AG04450 (cell line): Measurements from ENCODE around the gene RAB3GAP1. TPM values are rescaled to one million over a fixed set of nuclear protein-coding genes. Genes with fewer than 3 reads are reported as not detected.

ENCODE experiments used
- CTCF ChIA-PET: fragments of 300-600, 350-600 bp; formaldehyde crosslinking; extraction: SDS; loops from one replicate; lab custom pipeline; 2022; ENCODE audit warnings: antibody characterized with exemption, inconsistent platforms; lab: Charles Lee
- POLR2A ChIA-PET: fragments of 350-600 bp; formaldehyde crosslinking; extraction: SDS; loops from one replicate; lab custom pipeline; 2021; ENCODE audit warnings: antibody characterized with exemption, inconsistent platforms; lab: Yijun Ruan, JAX
- DNase-seq: peaks from one replicate; pipeline ENCODE4 v3.0.0-alpha.2; 2011; ENCODE audit warnings: low read depth, low spot score
- H3K27ac ChIP-seq: one replicate; pipeline ENCODE4 v1.5.1; 2012; ENCODE audit warnings: low read depth, low read length, control low read depth
- H3K27me3 ChIP-seq: one replicate; pipeline ENCODE4 v1.6.0; 2012; ENCODE audit warnings: low read length; ENCODE audit not compliant: control insufficient read depth, insufficient read depth
- H3K4me3 ChIP-seq: 2 replicates; pipeline ENCODE4 v1.5.1; 2011; ENCODE audit warnings: mild to moderate bottlenecking, low read depth, low read length, control low read depth
- H3K9me3 ChIP-seq: 2 replicates; pipeline ENCODE4 v1.5.1; 2012; ENCODE audit warnings: low read length; ENCODE audit not compliant: control insufficient read depth, insufficient read depth
- polyA plus RNA-seq: library from polyadenylated mRNA; depleted of rRNA; stranded (reverse); fragments of >200 nt; gene quantifications from 2 replicates; pipeline ENCODE4 v1.2.3, GENCODE V29; 2011
- TF ChIP-seq, protein P1 (sequence below): IDR thresholded peaks from 2 replicates; pipeline ENCODE4 v1.5.1; 2011; ENCODE audit warnings: low read depth, low read length, control low read depth, inconsistent platforms

RAB3GAP1 gene
- polyA plus RNA-seq, 1 experiment = 47.5 TPM

DNA sequence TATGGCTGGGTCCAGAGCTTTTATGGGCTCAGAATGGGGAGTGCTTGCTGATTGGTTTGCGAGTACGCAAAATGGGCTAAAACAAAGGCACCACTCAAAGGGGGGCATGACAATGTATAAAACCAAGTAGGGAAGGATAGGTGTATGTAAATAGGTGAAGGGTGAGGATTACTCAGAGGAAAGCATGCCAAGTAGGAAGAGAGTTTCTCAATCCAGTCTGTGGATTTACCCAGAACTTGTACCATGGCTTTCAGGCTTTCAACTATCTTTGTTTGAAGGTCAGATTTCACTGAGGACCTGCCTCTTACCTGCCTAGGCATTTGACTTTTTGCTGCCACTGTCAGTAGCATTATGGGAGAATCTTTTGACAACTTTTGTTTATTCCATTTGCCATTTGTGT lies 92.3 kb downstream of the RAB3GAP1 start:
- TF ChIP-seq, protein P1, sequence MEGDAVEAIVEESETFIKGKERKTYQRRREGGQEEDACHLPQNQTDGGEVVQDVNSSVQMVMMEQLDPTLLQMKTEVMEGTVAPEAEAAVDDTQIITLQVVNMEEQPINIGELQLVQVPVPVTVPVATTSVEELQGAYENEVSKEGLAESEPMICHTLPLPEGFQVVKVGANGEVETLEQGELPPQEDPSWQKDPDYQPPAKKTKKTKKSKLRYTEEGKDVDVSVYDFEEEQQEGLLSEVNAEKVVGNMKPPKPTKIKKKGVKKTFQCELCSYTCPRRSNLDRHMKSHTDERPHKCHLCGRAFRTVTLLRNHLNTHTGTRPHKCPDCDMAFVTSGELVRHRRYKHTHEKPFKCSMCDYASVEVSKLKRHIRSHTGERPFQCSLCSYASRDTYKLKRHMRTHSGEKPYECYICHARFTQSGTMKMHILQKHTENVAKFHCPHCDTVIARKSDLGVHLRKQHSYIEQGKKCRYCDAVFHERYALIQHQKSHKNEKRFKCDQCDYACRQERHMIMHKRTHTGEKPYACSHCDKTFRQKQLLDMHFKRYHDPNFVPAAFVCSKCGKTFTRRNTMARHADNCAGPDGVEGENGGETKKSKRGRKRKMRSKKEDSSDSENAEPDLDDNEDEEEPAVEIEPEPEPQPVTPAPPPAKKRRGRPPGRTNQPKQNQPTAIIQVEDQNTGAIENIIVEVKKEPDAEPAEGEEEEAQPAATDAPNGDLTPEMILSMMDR = no peak
- H3K27ac ChIP-seq = no peak overlapping the region
- no peak for DNase-seq
- peaks cover 7% of the 10 kb centered on the region for H3K9me3 ChIP-seq
- POLR2A ChIA-PET = no interaction called here
- no peak overlapping the region for H3K4me3 ChIP-seq
- CTCF ChIA-PET = no interaction called here
- H3K27me3 ChIP-seq = no peaks in the 10 kb centered on the region

DNA sequence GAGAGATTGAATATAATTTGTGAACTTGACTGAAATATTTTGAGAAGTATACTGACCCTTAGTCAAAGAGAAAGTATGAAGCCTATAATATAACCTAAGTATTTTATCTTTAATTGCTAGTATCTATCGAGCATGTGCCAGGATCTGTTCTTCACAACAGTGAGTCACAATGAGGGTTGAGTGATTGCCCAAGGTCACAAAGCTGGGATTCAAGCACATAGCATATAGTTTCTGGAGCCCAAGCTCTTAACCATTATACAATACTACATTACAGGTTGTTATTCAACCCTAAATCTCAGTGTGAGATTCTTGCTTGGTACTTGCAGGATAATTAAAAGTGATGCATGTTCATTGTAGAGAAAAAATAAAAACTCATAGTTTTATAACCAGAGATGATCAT lies 97.2 kb downstream of the RAB3GAP1 start:
- H3K27me3 ChIP-seq = no peaks in the 10 kb centered on the region
- H3K27ac ChIP-seq = no peak overlapping the region
- no peak for DNase-seq
- ChIA-PET POLR2A (interaction anchor here (0.6 kb wide), 1 partner anchor 12 kb away, joined by 3 read pairs; no protein-coding TSS in a partner anchor), CTCF (interaction anchor here (0.7 kb wide), 1 partner anchor 697 kb away, joined by 3 read pairs; no protein-coding TSS in a partner anchor)
- TF ChIP-seq, protein P1 = no peak
- H3K9me3 ChIP-seq = peaks cover under 1% of the 10 kb centered on the region; the same call in 1 of the 2 replicates
- no peak overlapping the region for H3K4me3 ChIP-seq

DNA sequence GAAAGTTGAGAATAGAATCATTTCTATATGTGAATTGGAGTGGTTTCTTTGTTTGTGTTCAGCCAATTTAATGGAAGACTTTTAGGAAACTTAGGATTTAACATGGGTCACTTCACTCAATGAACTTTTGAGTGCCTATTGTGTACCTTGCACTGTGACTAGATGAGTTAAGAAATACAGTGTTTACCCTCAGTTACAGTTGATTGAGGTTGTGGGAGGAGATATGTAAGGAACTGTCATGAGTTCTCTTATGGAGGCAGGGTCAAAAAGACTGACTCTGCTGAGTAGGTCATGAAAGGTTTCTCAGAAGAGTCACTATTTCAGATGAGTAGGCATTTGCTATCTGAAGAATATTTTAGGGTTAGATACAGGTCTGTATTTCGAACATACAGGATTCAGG lies 98.6 kb downstream of the RAB3GAP1 start:
- no peaks in the 10 kb centered on the region for H3K27me3 ChIP-seq
- DNase-seq = no peak
- ChIA-PET CTCF (interaction anchor here (1.0 kb wide), 1 partner anchor 146 kb away, joined by 3 read pairs; no protein-coding TSS in a partner anchor), POLR2A (no interaction called here)
- no peak overlapping the region for H3K27ac ChIP-seq
- no peak overlapping the region for H3K4me3 ChIP-seq
- TF ChIP-seq, protein P1 = no peak
- no peaks in the 10 kb centered on the region for H3K9me3 ChIP-seq

DNA sequence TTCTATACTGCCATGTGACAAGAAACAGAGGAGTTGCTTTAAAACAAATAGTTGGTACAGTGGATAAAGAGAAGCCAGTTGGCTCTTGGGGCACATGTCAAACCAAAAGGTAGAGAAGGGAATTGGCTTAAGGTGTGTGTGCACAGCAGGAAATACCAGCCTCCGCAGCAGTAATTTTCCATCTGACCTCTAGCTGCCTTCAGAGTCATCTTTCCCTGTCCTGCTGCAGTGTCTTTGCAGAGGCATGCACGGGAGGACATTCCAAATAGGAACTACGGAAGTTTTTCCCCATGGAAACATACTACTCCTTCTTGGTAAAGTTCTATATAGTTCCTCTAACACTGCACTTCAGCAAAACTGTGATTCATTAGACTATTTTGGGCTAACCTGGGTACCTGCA lies 99.5 kb downstream of the RAB3GAP1 start:
- DNase-seq = no peak
- POLR2A ChIA-PET = no interaction called here
- CTCF ChIA-PET = interaction anchor here (2.2 kb wide), 1 partner anchor 148 kb away, joined by 7 read pairs; no protein-coding TSS in a partner anchor
- H3K27ac ChIP-seq = no peak overlapping the region
- H3K4me3 ChIP-seq = no peak overlapping the region
- H3K9me3 ChIP-seq = no peaks in the 10 kb centered on the region
- TF ChIP-seq, protein P1 = no peak
- no peaks in the 10 kb centered on the region for H3K27me3 ChIP-seq

DNA sequence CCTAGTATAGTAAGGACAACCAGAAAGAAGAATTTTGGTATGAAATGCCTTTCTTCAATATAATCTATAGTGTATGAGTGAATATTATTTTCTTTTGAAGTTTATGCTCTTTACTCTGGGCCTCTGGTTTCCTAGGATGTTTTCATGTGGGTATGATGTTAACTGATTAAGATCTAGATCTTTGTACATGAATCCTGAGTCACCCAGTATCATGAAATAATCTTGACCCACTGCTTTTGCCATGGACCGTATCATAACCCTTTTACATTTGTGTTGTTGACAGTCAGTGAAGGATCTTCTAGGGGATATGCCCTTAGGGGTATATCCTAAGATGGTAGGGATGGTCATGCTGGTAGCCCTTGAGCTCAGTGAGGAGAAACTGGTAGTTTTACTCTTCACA lies 100.3 kb downstream of the RAB3GAP1 start:
- no peak for DNase-seq
- ChIA-PET POLR2A (no interaction called here), CTCF (interaction anchor here (0.5 to 2.2 kb wide), 3 partner anchors 11 to 148 kb away, joined by 3 to 7 read pairs (median 5); no protein-coding TSS in a partner anchor)
- H3K27me3 ChIP-seq = no peaks in the 10 kb centered on the region
- no peaks in the 10 kb centered on the region for H3K9me3 ChIP-seq
- H3K27ac ChIP-seq = no peak overlapping the region
- TF ChIP-seq, protein P1 = no peak
- no peak overlapping the region for H3K4me3 ChIP-seq
